Gastrocnemius medialis (tissue), 4 donors: ENCODE results near the gene SIRT7. TPM values are rescaled to one million over a fixed set of nuclear protein-coding genes. Genes with fewer than 3 reads are reported as not detected.

Source experiments
- ATAC-seq, 2 donors: fragments of 150-250 bp; one replicate each; pipeline ENCODE4 v1.9.1; 2016
- DNase-seq, 2 donors: peaks; one replicate each; pipeline ENCODE4 v3.0.0-alpha.2; 2019
- H3K27ac ChIP-seq, 4 donors: fragments of 200-600 bp; sonication (generic); 1 replicate in 1 of 4; 2 replicates in 3 of 4; pipeline ENCODE4 v1.5.1; 2016 to 2018; ENCODE audit warnings: mild to moderate bottlenecking in 2 of 4, moderate library complexity in 1 of 4
- H3K27me3 ChIP-seq, 3 donors: fragments of 200-600 bp; sonication (generic) in 2 of 3; 1 replicate in 1 of 3; 2 replicates in 2 of 3; pipeline versions ENCODE4 v1.5.1 to v1.6.0; 2016 to 2019; ENCODE audit warnings: mild to moderate bottlenecking in 1 of 3, moderate library complexity in 1 of 3
- H3K36me3 ChIP-seq, 2 donors: fragments of 200-600 bp; sonication (generic) in 1 of 2; one replicate each; pipeline ENCODE4 v1.5.1; 2017 to 2018
- H3K4me1 ChIP-seq, 2 donors: fragments of 200-600 bp; sonication (generic) in 1 of 2; one replicate each; pipeline ENCODE4 v1.5.1; 2016 to 2017; ENCODE audit warnings: mild to moderate bottlenecking in 2 of 2
- H3K4me3 ChIP-seq, 4 donors: fragments of 200-600 bp; sonication (generic) in 3 of 4; 1 replicate in 1 of 4; 2 replicates in 3 of 4; pipeline ENCODE4 v1.5.1; 2016 to 2019; ENCODE audit warnings: mild to moderate bottlenecking in 2 of 4
- H3K9me3 ChIP-seq, 3 donors: fragments of 200-600 bp; sonication (generic) in 2 of 3; 1 replicate in 1 of 3; 2 replicates in 2 of 3; pipeline ENCODE4 v1.5.1; 2016 to 2019
- POLR2A ChIP-seq, 2 donors: fragments of 450-650 bp; IDR thresholded peaks; one replicate each; pipeline ENCODE4 v1.6.1; 2017; ENCODE audit warnings: antibody characterized with exemption in 2 of 2, mild to moderate bottlenecking in 2 of 2, moderate library complexity in 2 of 2
- in situ Hi-C, 4 donors: fragments of 200-750 bp; cut with MboI; loops; one replicate each; pipeline versions ENCODE4 v1.15.0 to v1.8.0; 2017; ENCODE audit warnings: low sequenced_read_pairs in 4 of 4
- intact Hi-C: fragments of 100-400 bp; cut with DNase I; formaldehyde crosslinking; loops from one replicate; pipeline ENCODE4 v1.15.1; 2023; ENCODE audit warnings: low total_unique reads
- total RNA-seq, 4 donors: library from RNA; depleted of rRNA; stranded (reverse); fragments of >200 nt; gene quantifications; one replicate each; pipeline versions ENCODE4 v1.1.0 to v1.2.3, GENCODE V29; 2016
- TF ChIP-seq, protein P1 (sequence below), 5 experiments: fragments of 450-650 bp in 3 of 5; fragments of 200-600 bp in 2 of 5; sonication (generic) in 2 of 5; IDR thresholded peaks in 4 of 5; conservative IDR thresholded peaks in 1 of 5; 1 replicate in 4 of 5; 2 replicates in 1 of 5; pipeline ENCODE4 v1.5.1; 2016 to 2019; ENCODE audit warnings: antibody characterized with exemption in 5 of 5, mild to moderate bottlenecking in 3 of 5, moderate library complexity in 3 of 5

The SIRT7 gene
- total RNA-seq, 4 donors from 2014 or later: 7.2 to 11.4 (median 8.3) TPM

DNA sequence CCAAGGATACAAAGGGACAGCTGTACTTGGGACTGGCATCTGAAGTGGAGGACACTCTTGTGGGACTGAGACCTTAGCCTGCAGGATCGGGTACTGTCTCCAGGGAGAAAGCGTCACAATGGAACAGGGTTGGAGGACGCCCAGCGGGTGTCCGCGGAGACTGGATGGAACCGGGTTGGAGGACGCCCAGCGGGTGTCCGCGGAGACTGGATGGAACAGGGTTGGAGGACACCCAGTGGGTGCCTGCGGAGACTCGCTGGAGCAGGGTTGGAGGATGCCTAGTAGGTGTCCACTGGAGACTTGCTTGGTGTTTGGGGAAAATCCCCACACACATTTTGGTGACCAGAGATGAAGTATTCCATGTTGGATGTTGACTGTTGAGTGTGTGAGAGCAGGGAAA is 29.2 kb upstream of the SIRT7 start, which contains the start of gene MYADML2:
MYADML2 (minus strand) TSS at position 45 of the 400 bp plus-strand sequence. CDS start 5,492 bp downstream, outside the sequence.
- DNase-seq (no peak), ATAC-seq (no peak)
- H3K27ac ChIP-seq: peak within 1 kb of the TSS; percentile 42 to 98 (median 60)
- intact Hi-C loops: no loop called here
- H3K4me3 ChIP-seq: no peak within 1 kb of the TSS
- TF ChIP-seq POLR2A (IDR thresholded peaks at IDR 0.05): no peak
- TF ChIP-seq, protein P1, sequence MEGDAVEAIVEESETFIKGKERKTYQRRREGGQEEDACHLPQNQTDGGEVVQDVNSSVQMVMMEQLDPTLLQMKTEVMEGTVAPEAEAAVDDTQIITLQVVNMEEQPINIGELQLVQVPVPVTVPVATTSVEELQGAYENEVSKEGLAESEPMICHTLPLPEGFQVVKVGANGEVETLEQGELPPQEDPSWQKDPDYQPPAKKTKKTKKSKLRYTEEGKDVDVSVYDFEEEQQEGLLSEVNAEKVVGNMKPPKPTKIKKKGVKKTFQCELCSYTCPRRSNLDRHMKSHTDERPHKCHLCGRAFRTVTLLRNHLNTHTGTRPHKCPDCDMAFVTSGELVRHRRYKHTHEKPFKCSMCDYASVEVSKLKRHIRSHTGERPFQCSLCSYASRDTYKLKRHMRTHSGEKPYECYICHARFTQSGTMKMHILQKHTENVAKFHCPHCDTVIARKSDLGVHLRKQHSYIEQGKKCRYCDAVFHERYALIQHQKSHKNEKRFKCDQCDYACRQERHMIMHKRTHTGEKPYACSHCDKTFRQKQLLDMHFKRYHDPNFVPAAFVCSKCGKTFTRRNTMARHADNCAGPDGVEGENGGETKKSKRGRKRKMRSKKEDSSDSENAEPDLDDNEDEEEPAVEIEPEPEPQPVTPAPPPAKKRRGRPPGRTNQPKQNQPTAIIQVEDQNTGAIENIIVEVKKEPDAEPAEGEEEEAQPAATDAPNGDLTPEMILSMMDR (IDR thresholded peaks at IDR 0.05 in 4 of 5, conservative IDR thresholded peaks at IDR 0.05 in 1 of 5): no peak
- H3K9me3 ChIP-seq: no peaks in the 10 kb centered on the region
- H3K27me3 ChIP-seq: no peaks in the 10 kb centered on the region
- in situ Hi-C loops: no loop called here
- H3K36me3 ChIP-seq: no peaks in the 10 kb centered on the region
- H3K4me1 ChIP-seq: peaks cover 0 to 10% of the 10 kb centered on the region in 2 donors

DNA sequence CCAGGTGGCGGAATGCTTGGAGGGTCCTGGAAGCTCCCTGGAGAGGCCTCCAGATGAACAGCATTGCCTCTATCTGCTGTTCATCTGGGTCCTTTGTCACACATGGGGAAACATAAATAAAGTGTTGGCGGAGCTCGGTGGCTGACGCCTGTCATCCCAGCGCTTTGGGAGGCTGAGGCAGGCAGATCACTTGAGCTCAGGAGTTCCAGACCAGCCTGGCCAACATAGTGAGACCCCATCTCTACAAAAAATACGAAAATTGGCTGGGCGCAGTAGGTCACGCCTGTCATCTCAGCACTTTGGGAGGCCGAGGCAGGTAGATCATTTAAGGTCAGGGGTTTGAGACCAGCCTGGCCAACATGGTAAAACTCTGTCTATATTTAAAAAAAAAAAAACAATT is 26.9 kb upstream of the SIRT7 start:
- DNase-seq (no peak), ATAC-seq (no peak)
- no peak for TF ChIP-seq POLR2A (IDR thresholded peaks at IDR 0.05)
- TF ChIP-seq, protein P1 (IDR thresholded peaks at IDR 0.05 in 4 of 5, conservative IDR thresholded peaks at IDR 0.05 in 1 of 5): no peak
- H3K27ac ChIP-seq: peak overlapping the region; percentile 90 to 98 (median 94)
- no peaks in the 10 kb centered on the region for H3K36me3 ChIP-seq
- in situ Hi-C loops (no loop called here), intact Hi-C loops (loop anchor here (5.0 kb wide), 1 partner anchor 73 kb away; the partner anchor contains the start of gene ARHGDIA)
- H3K4me1 ChIP-seq: peaks cover 6 to 28% of the 10 kb centered on the region in 2 donors
- H3K9me3 ChIP-seq: no peaks in the 10 kb centered on the region
- H3K27me3 ChIP-seq: no peaks in the 10 kb centered on the region
- H3K4me3 ChIP-seq: no peak overlapping the region

DNA sequence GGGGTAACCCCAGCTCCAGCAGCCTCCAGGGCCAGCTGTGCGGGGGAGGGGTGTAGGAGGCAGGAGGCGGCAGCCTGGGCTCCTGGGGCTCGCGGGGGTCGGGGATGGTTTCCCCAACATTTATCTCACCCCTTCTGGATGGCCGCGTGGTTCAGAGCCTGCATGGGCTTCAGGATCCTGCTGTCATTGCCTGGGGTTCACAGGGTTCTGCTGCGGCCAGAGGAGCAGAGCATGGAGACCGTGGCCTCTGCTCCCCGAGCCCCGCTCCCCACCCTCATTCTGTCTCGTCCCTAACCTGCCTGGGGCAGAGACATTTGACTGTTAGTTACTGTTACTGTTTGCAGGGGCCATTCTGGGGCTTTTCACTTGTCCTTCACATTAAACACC is 24.2 kb upstream of the SIRT7 start:
- Histone ChIP-seq H3K9me3 (no peaks in the 10 kb centered on the region), H3K36me3 (no peaks in the 10 kb centered on the region), H3K27ac (peak overlapping the region; percentile 90 to 98 (median 94)), H3K4me1 (peaks cover 26 to 46% of the 10 kb centered on the region in 2 donors), H3K4me3 (peak overlapping the region; percentile 36 to 48 (median 46)), H3K27me3 (no peaks in the 10 kb centered on the region)
- in situ Hi-C loops: no loop called here
- TF ChIP-seq POLR2A (IDR thresholded peaks at IDR 0.05): no peak
- TF ChIP-seq, protein P1 (IDR thresholded peaks at IDR 0.05 in 4 of 5, conservative IDR thresholded peaks at IDR 0.05 in 1 of 5): no peak
- intact Hi-C loops: loop anchor here (5.0 kb wide), 1 partner anchor 70 kb away; the partner anchor contains the start of gene ARHGDIA
- DNase-seq: no peak
- ATAC-seq: no peak

DNA sequence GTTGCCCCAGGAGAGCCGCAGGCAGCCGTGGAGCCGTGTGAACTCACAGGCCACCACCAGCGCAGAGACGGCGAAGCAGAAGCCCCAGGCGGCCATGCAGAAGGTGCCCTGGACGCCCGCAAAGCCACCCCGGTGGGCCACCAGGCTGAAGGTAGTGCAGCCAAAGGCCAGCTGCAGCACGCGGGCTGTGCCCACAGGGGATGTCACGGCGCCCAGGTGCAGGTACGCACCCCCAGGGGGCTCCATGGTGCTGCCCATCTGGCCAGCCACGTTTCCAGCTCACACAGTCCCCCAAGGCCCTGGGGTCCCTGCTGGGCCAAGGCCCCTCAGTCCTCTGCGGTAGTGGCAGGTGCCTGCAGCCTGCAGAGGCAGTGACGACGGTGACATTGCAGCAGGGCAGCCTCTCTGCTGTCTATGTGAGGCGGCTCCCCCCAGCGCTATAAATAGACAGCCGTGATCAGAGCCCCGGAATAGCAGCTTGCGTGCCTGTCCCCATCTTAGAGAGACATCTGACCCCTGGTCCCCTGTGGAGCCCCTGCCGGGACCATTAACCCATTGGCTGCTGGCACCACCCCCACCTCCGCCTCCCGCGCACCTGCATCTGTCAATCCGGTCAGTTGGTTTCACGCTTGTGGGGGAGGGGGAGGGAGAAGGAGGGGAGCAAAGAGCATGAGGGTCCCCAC is 23.6 kb upstream of the SIRT7 start:
- peak overlapping the region; percentile 44 to 56 (median 48) for H3K4me3 ChIP-seq
- H3K9me3 ChIP-seq: no peaks in the 10 kb centered on the region
- intact Hi-C loops (loop anchor here (5.0 kb wide), 1 partner anchor 69 kb away; the partner anchor contains the start of gene ARHGDIA), in situ Hi-C loops (no loop called here)
- peak; percentile 69 to 71 for ATAC-seq
- no peaks in the 10 kb centered on the region for H3K36me3 ChIP-seq
- peaks cover 29 to 46% of the 10 kb centered on the region in 2 donors for H3K4me1 ChIP-seq
- peak; percentile 73 to 93 for DNase-seq
- H3K27ac ChIP-seq: peak overlapping the region; percentile 90 to 98 (median 94)
- peak; percentile 86 to 90 for TF ChIP-seq POLR2A (IDR thresholded peaks at IDR 0.05)
- TF ChIP-seq, protein P1 (IDR thresholded peaks at IDR 0.05 in 4 of 5, conservative IDR thresholded peaks at IDR 0.05 in 1 of 5): no peak
- H3K27me3 ChIP-seq: no peaks in the 10 kb centered on the region
